Measurements from ENCODE around the gene MYO1E. TPM values are rescaled to one million over a fixed set of nuclear protein-coding genes. Genes with fewer than 3 reads are reported as not detected.
"Not testable (repeated sequence)": the region's sequence is repeated elsewhere in the genome, so short reads cannot be mapped to it uniquely, and the experiment has no call there.

MYO1E gene
- total RNA-seq, 1 donor from 2014 or later, result 29.9 TPM

DNA sequence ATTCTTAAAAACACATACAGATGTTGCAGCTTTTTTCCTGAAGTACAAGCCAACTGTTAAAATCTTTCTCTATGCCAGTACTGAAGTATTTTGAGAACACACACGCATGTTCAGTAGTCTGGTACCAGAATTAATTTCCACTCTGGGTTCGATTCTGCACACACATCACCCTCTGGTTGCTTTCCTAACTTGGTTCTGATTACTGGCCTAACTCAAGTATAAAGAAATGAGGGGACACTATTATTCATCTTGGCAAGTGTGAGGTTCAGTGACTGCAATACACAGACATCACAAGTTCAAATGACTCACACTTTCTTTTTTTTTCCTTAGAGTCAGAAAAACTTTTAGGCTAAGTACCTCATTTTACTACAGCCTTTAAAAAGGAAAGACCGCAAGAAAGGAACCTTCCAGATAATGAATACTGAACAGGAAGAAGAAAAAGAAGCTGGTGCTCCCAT lies 203.4 kb downstream of the MYO1E start:
- DNase-seq (no peak), ATAC-seq (ENCODE audit: poor library complexity) (no peak)
- intact Hi-C loops (cut with DNase I), result no loop called here

DNA sequence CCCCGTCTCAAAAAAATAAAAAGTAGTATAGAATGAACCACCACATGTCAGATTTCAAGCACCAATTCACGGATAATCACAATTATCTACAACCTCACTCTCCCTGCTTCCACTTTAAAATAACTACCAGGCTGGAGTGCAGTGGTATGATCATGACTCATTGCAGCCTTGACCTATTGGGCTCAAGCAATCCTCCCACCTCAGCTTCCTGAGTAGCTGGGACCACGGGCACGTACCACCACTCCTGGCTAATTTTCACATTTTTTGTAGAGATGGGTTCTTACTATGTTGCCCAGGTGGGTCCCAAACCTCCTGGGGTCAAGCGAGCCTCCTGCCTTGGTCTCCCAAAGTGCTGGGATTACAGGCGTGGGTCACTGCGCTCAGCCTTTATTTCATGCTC lies 204.1 kb downstream of the MYO1E start:
- DNase-seq (no peak), ATAC-seq (ENCODE audit: poor library complexity) (no peak)
- intact Hi-C loops (cut with DNase I), result no loop called here

DNA sequence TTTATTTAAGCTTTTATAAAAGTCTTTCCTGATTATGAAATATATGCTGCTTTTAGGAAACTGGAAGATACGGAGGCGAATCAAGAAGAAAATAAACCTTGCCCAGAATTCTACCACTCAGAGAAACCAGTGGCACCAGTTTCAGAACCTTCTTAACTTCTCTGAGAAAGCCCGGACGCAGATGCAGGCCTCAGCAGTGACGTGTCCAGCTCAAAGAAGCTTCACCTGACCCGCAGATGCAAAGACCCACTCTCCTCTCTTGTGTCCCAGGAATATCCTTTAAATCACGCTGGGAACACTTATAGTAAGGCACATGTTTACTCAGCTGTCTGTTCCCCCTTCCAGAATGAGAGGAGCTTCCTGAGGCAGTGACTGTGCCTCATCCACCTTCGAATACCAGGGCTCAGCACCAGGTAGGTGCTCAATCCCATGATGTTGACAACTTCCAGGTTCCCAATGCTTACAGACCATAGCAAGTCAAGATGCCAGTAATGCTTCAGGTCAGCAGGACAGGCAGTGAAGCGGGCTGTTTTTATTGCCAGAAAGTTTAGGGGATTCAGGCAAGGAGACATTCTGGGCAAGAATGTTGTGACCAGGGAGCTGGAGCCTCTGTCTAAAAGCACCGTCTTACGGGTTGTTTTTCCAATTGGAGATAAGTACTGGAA lies 205.9 kb downstream of the MYO1E start:
- intact Hi-C loops (cut with DNase I), result no loop called here
- no peak for DNase-seq
- ATAC-seq (ENCODE audit: poor library complexity), result no peak

DNA sequence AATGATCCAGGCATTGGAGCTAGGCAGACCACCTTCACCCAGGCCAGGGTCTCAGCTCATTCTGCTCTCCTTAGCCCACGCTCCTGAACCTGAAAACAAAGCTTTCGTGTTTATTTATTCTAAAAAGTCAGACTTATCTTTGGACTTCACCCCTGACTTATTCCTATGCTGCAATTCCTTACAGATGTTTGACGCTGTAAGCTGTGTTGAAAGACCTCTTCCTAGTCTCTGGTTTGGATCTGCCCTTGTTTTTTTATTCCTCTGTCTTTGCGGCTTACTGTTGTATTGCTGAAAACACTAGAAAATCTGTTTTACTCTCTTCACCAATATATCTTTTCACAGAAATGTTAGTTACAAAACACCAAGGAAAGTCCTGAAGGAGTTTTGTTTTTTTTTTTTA lies 206.5 kb downstream of the MYO1E start:
- no peak for ATAC-seq (ENCODE audit: poor library complexity)
- no peak for DNase-seq
- intact Hi-C loops (cut with DNase I), result no loop called here

DNA sequence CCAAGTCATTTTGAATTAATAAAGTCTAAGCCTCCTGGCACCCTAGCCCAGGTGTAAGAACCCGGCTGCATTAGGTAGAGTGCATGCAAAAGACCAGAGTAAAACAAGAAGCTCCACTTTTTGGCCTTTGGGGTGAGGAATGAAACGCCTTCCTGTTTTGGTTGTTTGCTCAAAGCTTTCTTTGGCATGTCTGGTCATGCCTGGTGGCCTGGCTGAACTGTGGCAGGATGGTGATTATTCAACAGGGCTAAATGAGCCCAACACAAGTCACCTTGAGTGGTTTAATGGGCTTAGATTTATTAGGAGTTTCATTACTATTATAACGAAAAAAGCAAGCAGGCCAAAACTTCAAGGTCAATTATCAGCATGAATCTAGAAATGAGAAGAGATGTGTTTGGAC lies 206.9 kb downstream of the MYO1E start:
- ATAC-seq (ENCODE audit: poor library complexity), result no peak
- no peak for DNase-seq
- intact Hi-C loops (cut with DNase I), result no loop called here

DNA sequence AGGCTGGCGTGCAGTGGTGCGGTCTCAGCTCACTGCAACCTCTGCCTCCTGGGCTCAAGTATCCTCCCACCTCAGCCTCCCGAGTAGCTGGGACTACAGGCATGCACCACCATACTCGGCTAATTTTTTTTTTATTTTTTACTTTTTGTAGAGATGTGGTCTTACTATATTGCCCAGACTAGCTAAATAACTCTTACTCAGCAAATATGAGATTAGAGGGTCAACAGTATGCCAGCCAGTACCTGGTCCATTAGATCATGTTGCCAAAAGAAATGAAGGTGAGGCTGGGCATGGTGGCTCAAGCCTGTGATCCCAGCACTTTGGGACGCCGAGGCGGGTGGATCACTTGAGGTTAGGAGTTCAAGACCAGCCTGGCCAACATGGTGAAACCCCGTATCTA lies 210.6 kb downstream of the MYO1E start:
- intact Hi-C loops (cut with DNase I); ATAC-seq (ENCODE audit: poor library complexity); DNase-seq: not testable (repeated sequence)

DNA sequence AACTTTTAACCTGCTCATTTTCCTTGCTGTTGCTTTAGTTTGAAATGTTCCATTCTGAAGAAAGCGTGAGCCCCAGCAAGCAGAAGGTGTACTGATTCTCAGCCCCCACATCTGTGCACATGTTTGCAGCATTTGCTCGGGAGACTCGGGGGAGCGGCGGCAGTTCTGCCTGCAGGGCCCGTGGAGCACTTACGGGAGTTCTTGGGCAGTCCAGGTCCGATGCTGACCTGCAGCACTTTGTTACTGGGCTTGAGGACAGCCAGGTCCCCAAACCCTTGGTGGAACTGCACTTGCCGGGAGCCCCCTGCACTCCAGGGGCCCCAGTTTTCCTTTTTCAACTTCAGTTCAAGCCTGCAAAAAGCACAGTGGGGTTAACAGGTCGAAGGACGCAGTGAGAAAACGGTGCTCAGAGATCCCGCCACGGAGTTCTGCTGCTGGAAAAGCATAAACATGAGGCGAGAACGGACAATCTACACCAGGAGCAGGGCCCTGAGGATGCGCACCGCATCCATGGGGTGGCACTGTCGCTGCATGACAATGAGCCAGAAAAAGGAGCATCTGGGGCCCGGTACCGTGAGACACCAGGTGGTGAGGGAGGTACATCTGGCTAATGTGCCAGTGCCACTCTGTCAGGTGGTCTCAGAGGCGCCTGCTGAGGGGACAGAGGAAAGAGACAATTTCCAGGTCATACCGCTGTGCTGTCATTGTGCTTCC lies 211.6 kb downstream of the MYO1E start:
- intact Hi-C loops (cut with DNase I), result no loop called here
- ATAC-seq (ENCODE audit: poor library complexity) (no peak), DNase-seq (no peak)

DNA sequence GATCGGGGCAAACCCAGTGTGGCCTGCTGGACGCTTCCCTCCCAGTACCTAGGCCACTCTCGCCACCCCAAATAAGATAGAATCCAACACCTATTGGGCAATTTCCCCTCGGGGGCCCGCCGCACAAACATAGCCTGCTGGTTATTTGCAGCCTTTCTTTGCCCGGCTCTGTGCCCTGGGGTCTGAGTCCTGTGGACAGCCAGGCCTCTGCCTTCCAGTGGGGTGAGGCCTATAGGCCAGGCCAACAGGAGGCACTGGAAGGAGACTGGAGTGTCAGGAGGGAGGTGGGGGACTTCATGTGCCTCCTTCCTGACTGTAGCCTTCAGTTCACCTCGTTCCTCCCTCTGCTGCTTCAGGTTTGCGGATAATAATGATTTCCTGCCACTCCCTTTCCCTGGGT lies 213.5 kb downstream of the MYO1E start:
- DNase-seq (no peak), ATAC-seq (ENCODE audit: poor library complexity) (no peak)
- intact Hi-C loops (cut with DNase I), result loop anchor here (10.0 kb wide), 1 partner anchor 184 kb away; no protein-coding TSS in a partner anchor

DNA sequence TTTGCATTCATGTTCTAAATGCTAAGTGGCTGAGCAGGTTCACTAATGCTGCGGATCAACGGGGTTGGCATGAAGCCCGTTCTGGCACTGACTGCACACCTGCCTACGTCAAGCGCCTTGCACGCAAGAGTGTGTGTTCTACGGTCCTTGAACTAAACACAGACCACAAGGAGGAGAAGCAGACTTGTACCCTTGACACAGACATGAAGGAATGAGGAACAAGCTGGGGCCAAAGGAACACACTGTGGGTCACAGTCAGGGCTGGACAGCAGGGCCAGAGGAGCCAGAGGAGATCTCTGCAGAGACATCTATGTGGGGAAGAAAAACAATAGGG lies 214.0 kb downstream of the MYO1E start:
- DNase-seq (no peak), ATAC-seq (ENCODE audit: poor library complexity) (no peak)
- intact Hi-C loops (cut with DNase I), result loop anchor here (10.0 kb wide), 1 partner anchor 184 kb away; no protein-coding TSS in a partner anchor

DNA sequence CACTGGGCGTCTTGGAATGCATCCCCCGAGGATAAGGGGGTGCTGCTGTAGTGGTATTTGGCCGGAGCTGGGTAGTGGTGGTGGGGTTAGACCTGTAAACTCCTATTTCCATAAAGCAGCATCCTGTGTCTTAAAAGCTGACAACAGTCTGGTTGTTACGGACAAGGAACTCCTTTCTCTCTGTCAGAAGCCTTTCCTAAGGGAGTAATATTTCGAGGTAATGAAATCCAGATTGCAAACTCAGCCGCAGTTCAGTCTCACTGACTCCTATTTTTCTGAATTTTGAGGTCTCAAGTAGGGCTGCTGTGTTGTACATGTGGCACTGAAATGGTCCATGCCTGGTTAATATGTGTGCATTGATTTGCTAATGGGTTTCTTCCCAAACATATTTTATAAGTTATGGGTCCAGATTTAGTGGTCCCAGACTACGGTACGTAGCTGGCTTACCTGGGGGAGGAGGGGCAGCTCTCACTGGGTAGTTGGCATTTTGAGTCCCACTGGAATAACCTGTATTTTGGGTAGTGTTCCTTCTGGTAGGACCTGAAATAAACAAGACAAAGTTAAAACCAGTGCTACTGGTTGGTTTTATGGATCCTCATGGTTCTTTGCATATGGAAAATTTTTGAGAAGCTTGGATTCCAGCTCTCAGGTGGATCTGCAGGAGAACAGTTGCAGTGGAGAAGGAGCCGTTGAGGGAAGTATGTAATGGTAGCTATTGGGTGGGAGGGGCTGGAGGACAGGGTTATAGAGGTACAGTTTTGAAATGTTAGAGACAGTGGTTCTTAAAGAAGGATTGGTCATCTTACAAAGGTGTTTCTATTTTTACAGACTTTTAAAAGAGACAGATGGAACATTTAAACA lies 214.6 kb downstream of the MYO1E start:
- DNase-seq, result no peak
- no peak for ATAC-seq (ENCODE audit: poor library complexity)
- intact Hi-C loops (cut with DNase I), result loop anchor here (10.0 kb wide), 1 partner anchor 183 kb away; no protein-coding TSS in a partner anchor

DNA sequence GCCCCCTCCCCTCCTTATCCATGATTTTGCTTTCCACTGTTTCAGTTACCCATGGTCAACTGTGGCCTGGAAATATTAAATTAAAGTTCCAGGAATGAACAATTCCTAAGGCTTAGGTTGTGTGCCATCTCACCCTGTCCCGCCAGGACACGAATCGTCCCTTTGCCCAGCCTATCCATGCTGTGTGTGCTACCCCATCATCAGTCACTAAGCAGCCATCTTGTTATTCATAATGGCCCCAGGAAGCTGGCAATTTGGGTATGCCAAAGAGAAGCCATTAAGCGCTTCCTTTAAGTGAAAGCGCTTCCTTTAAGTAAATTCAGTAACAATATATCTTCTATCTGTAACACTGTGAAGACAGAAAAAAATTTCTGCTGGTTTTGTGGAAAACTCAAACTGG lies 215.3 kb downstream of the MYO1E start:
- intact Hi-C loops (cut with DNase I), result loop anchor here (10.0 kb wide), 1 partner anchor 183 kb away; no protein-coding TSS in a partner anchor
- ATAC-seq (ENCODE audit: poor library complexity) (no peak), DNase-seq (no peak)

DNA sequence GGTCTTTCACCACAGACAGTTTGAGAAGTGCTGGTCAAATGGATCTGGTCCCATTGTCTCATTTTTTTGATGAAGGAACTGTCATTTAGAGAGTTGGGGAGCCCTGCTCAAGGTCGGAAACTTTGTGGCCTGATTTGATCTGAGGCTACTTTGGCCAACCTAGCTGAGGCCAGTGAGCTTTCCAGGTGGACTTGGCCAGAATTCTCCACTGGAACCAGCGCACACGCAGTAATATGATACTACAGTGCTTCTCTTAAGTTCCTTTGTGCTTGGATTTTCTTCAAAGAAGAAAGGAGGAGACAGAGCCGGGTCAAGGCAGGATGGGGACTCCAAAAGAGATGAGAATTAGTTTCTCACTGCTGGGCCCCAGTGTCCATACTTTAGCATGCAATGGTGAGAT lies 217.2 kb downstream of the MYO1E start:
- DNase-seq (no peak), ATAC-seq (ENCODE audit: poor library complexity) (no peak)
- intact Hi-C loops (cut with DNase I), result loop anchor here (10.0 kb wide), 1 partner anchor 181 kb away; no protein-coding TSS in a partner anchor

DNA sequence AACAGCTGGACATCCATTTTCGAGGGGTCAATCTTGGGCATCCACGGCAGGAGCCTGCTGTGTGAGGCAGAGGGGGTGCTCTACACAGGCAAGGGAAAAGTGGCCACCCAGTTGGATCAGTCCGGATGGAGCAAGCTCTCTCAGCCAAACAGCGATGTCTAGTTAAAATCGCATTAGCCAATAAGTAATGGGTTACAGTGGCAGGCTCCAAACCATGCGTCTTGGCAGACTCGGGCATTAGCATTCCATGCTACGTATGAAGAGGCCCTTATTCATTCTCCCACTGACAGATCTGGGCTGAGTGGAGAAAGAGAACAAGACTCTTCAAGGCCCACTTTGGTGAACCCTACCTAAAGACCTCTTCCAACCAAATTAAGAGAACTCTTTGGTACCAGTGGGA lies 218.4 kb downstream of the MYO1E start:
- ATAC-seq (ENCODE audit: poor library complexity) (no peak), DNase-seq (no peak)
- intact Hi-C loops (cut with DNase I), result loop anchor here (10.0 kb wide), 1 partner anchor 179 kb away; no protein-coding TSS in a partner anchor

DNA sequence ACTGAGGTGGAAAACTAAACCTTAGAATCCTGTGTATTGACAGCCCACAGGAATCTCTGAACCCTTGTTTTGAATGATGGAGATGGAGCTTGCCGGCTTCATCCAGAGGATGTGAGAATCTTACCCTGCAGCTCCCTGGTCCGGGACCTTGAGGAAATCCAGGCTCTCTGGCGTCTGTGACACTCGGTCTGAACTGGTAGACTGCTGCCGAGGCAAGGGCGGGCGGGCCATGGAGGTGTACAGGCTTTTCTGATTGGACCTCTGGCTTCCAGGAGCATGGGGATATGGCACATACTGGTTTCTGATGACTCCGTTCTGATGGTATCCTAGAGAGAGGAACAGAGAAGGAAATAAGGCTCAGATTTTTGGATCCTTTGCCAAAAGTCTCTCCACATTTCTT lies 219.2 kb downstream of the MYO1E start:
- ATAC-seq (ENCODE audit: poor library complexity) (no peak), DNase-seq (no peak)
- intact Hi-C loops (cut with DNase I), result loop anchor here (10.0 kb wide), 1 partner anchor 179 kb away; no protein-coding TSS in a partner anchor

DNA sequence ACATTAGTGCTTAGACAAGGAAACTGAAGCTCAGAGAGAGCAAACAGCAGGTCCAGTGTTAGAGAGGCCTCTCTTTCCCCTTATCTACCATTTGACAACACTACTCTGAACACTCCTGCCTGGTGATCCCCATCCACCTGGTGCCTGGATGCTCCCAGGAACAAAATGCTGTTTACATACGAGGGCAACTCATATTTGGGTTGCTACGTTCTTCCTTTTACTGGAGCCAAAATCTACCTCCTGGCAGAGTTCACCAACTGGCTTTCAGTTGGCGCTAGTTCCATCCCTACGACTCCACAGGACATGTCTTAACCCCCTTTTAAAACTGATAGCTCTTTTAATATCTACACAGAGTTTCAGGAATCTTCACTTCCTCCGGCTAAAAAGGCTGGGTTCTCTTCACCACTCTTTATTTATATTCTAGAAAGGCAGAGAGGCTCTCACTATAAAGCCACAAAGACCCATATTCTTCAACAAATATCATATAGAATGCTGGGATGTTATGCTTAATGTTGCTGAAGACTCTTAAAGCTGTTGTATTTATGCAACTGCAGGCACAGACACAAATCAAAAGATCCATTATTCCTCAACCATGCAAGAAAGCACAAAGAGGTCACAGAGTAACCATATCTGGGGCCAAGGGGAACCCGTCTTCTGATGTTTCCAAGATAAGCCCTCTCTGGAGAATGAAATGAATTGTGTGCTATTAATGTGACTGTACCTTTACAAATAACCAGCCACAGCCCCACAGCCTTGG lies 219.8 kb downstream of the MYO1E start:
- intact Hi-C loops (cut with DNase I), result loop anchor here (10.0 kb wide), 1 partner anchor 178 kb away; no protein-coding TSS in a partner anchor
- no peak for DNase-seq
- no peak for ATAC-seq (ENCODE audit: poor library complexity)

DNA sequence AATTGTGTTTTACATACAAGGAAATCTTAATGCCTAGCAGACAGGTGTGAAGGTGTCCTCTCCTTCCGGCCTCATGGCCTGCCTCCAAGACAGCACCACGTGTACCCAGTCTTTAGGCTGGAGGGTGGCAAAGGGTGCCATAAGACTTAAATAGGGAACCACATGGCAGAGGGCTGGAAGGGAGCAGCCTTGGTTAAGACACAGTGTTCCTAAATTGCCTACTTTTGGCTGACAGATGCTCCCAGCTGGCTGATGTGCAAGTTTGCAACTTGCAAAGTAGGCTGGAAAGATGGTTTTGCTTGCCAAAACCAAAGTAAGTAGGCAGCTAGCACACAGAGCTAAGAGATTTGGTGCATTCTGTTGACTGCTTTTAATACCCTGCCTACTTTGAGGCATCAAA lies 222.5 kb downstream of the MYO1E start:
- ATAC-seq (ENCODE audit: poor library complexity), result no peak
- intact Hi-C loops (cut with DNase I), result loop anchor here (10.0 kb wide), 1 partner anchor 175 kb away; no protein-coding TSS in a partner anchor

DNA sequence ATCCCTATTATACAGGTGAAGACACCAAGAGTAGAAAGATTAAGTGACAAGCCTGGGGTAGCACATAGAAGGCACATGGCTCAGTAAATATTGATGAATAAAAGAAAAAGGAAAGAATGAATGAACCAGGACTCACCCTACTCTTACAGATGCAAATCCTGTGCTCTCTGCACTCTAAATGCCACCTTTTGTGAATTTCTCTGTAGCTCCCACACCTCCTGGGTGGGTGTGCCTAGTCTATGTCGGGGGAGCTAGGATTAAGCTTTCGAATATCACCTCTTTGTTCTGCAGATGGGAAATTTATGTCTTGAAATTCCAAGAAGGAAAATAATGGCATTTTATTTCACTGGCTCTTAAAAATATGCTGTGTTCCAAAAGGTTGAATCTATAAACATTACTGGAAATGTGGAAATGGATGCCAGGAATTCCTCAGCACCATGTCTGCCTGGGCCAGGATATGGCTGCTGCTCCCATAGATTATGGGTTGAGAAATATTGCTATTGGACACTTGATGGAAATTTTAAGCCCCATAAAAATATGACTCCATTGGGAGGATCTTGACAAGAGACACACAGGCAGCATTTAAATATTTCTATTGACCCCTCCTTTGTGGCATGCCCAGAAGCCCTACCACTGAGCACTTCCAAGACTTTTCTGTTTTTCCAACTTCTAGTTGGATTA lies 224.4 kb downstream of the MYO1E start:
- intact Hi-C loops (cut with DNase I), result no loop called here
- DNase-seq (no peak), ATAC-seq (ENCODE audit: poor library complexity) (no peak)

More for the DNA sequence above, 222.5 kb downstream of the MYO1E start:
- no peak for DNase-seq

DNA sequence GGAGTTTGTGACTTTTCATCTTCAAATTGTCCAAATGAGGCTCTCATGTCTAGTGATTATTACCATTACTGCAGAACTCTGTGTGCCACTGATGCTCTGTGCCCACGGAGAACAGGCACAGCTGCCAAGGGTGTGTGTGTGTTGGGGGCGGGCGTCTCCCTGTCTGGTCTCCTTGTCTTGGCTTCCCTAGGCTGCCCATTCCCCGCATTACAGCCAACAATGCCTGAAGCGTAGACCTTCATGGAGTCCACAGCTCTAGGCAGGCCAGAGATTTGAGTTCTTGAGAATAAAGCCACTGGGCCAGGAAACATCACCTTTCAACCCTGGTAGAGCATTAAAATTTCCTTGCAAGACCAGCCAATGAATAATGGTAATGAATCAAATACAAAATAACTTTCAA lies 225.0 kb downstream of the MYO1E start:
- ATAC-seq (ENCODE audit: poor library complexity), result no peak
- DNase-seq, result no peak
- intact Hi-C loops (cut with DNase I), result no loop called here
